SK-N-SH (cell line): ENCODE measurements around the gene PAQR6. TPM values are rescaled to one million over a fixed set of nuclear protein-coding genes. Genes with fewer than 3 reads are reported as not detected.

Experiments used
- CTCF ChIA-PET: fragments of 300-600, 350-600 bp; formaldehyde crosslinking; extraction: SDS; loops from one replicate; lab custom pipeline; 2021; lab: Yijun Ruan, JAX
- POLR2A ChIA-PET: fragments of 350-600 bp; sonication (Branson Sonifier 250); formaldehyde crosslinking; extraction: SDS; loops from one replicate; lab custom pipeline; 2020; ENCODE audit warnings: antibody characterized with exemption, inconsistent platforms; lab: Yijun Ruan, JAX
- DNase-seq: peaks from one replicate; pipeline ENCODE4 v3.0.0; 2012
- H2AFZ ChIP-seq: fragments of 200-600 bp; sonication (generic); 2 replicates; pipeline ENCODE4 v1.8.1; 2016; ENCODE audit warnings: antibody characterized with exemption, mild to moderate bottlenecking, low read depth
- H3F3A ChIP-seq: fragments of 200-600 bp; sonication (generic); replicated peaks from 2 replicates; pipeline ENCODE3; 2016; ENCODE audit warnings: antibody characterized with exemption, mild to moderate bottlenecking; ENCODE audit not compliant: insufficient read depth
- H3K27ac ChIP-seq, 2 experiments: fragments of 200-500 bp in 1 of 2; fragments of 200-600 bp in 1 of 2; sonication (Bioruptor generic) in 1 of 2; sonication (generic), shearing (Covaris generic) in 1 of 2; 2 replicates each; pipeline versions ENCODE4 v1.5.1 to v1.6.1; 2014 to 2016; ENCODE audit warnings: low read depth in 2 of 2, inconsistent platforms in 1 of 2, low read length in 1 of 2, mild to moderate bottlenecking in 1 of 2, mixed read lengths in 1 of 2
- H3K27me3 ChIP-seq: fragments of 200-600 bp; sonication (generic), shearing (Covaris generic); 2 replicates; pipeline ENCODE4 v1.6.1; 2016; ENCODE audit warnings: mixed run types; ENCODE audit not compliant: insufficient read depth
- H3K36me3 ChIP-seq, 2 experiments: fragments of 200-500 bp in 1 of 2; fragments of 200-600 bp in 1 of 2; sonication (Bioruptor generic) in 1 of 2; sonication (generic) in 1 of 2; replicated peaks in 1 of 2; 2 replicates each; pipeline versions ENCODE3 to v1.5.1; 2014 to 2016; ENCODE audit warnings: low read length in 1 of 2, mild to moderate bottlenecking in 1 of 2; ENCODE audit not compliant: insufficient read depth in 2 of 2, control insufficient read depth in 1 of 2
- H3K4me1 ChIP-seq, 2 experiments: fragments of 200-500 bp in 1 of 2; fragments of 200-600 bp in 1 of 2; sonication (Bioruptor generic) in 1 of 2; sonication (generic), shearing (Covaris generic) in 1 of 2; 2 replicates each; pipeline versions ENCODE4 v1.5.1 to v1.6.1; 2014 to 2016; ENCODE audit warnings: low read depth in 1 of 2, low read length in 1 of 2, mixed run types in 1 of 2; ENCODE audit not compliant: insufficient read depth in 2 of 2, control insufficient read depth in 1 of 2
- H3K4me2 ChIP-seq: fragments of 200-600 bp; sonication (generic), shearing (Covaris generic); 2 replicates; pipeline ENCODE4 v1.6.1; 2017; ENCODE audit warnings: mixed run types
- H3K4me3 ChIP-seq, 2 experiments: fragments of 200-500 bp in 1 of 2; fragments of 200-600 bp in 1 of 2; sonication (Bioruptor generic) in 1 of 2; sonication (generic), shearing (Covaris generic) in 1 of 2; 2 replicates each; pipeline versions ENCODE4 v1.5.1 to v1.8.1; 2014 to 2016; ENCODE audit warnings: low read depth in 2 of 2, inconsistent platforms in 1 of 2, low read length in 1 of 2, mild to moderate bottlenecking in 1 of 2, mixed read lengths in 1 of 2, moderate library complexity in 1 of 2
- H3K79me2 ChIP-seq: fragments of 200-600 bp; sonication (generic); 2 replicates; pipeline ENCODE4 v1.8.1; 2017; ENCODE audit warnings: mild to moderate bottlenecking; ENCODE audit not compliant: insufficient read depth
- H3K9ac ChIP-seq: fragments of 200-600 bp; sonication (generic); 2 replicates; pipeline ENCODE4 v1.6.1; 2017; ENCODE audit warnings: mixed run types
- H3K9me2 ChIP-seq: fragments of 200-600 bp; sonication (generic); 2 replicates; pipeline ENCODE4 v1.6.1; 2017; ENCODE audit warnings: mixed run types
- H3K9me3 ChIP-seq: fragments of 200-600 bp; sonication (generic); 2 replicates; pipeline ENCODE4 v1.6.1; 2017; ENCODE audit warnings: mixed run types, mild to moderate bottlenecking, moderate library complexity
- H4K20me1 ChIP-seq: fragments of 200-600 bp; sonication (generic); 2 replicates; pipeline ENCODE4 v1.6.1; 2017; ENCODE audit warnings: mild to moderate bottlenecking, mixed run types; ENCODE audit not compliant: insufficient read depth
- CHD2 ChIP-seq: fragments of 150-350 bp; IDR thresholded peaks from 2 replicates; pipeline ENCODE4 v1.6.1; 2018; ENCODE audit warnings: low read length; ENCODE audit not compliant: partially characterized antibody
- FOSL2 ChIP-seq: IDR thresholded peaks from 2 replicates; pipeline ENCODE4 v1.4.0; 2012; ENCODE audit warnings: low read depth, mild to moderate bottlenecking, moderate library complexity, borderline replicate concordance
- GATA2 ChIP-seq: sonication (generic); formaldehyde crosslinking; IDR thresholded peaks from 2 replicates; pipeline ENCODE4 v1.5.0; 2020; ENCODE audit warnings: mild to moderate bottlenecking, missing genetic modification reagents
- IRF3 ChIP-seq: fragments of 150-350 bp; IDR thresholded peaks from 2 replicates; pipeline ENCODE4 v1.6.1; 2016; ENCODE audit warnings: mild to moderate bottlenecking, low read depth, low read length
- JUND ChIP-seq: IDR thresholded peaks from 2 replicates; pipeline ENCODE4 v1.4.0; 2012
- NFIC ChIP-seq: IDR thresholded peaks from 2 replicates; pipeline ENCODE4 v1.4.0; 2012; ENCODE audit warnings: borderline replicate concordance
- NRF1 ChIP-seq: IDR thresholded peaks from 2 replicates; pipeline ENCODE4 v1.6.1; 2012; ENCODE audit warnings: low read depth, mild to moderate bottlenecking, low read length
- PBX3 ChIP-seq: IDR thresholded peaks from 2 replicates; pipeline ENCODE4; 2012
- POLR2AphosphoS5 ChIP-seq: IDR thresholded peaks from 2 replicates; pipeline ENCODE4 v1.6.1; 2012; ENCODE audit warnings: low read depth, low read length
- REST ChIP-seq: IDR thresholded peaks from 2 replicates; pipeline ENCODE4 v1.6.1; 2012; ENCODE audit warnings: mild to moderate bottlenecking, low read depth, low read length, moderate library complexity
- SMC3 ChIP-seq: IDR thresholded peaks from 2 replicates; pipeline ENCODE4 v1.6.1; 2012; ENCODE audit warnings: low read depth, low read length, improper control_type of control experiment
- TCF12 ChIP-seq: IDR thresholded peaks from 2 replicates; pipeline ENCODE4 v1.4.0; 2012
- WGBS: methylation state at CpG from one replicate; pipeline ENCODE4 v1.1.6; 2017; ENCODE audit warnings: low lambda C conversion rate; 5-methylcytosine and 5-hydroxymethylcytosine counted together
- polyA plus RNA-seq, 3 experiments: library from polyadenylated mRNA; depleted of rRNA; stranded (reverse); fragments of >200 nt; gene quantifications; 2 replicates each; pipeline ENCODE4 v1.2.3, GENCODE V29; 2012
- TF ChIP-seq, protein P1 (sequence below): fragments of 150-350 bp; IDR thresholded peaks from 2 replicates; pipeline ENCODE4 v1.6.1; 2017; ENCODE audit warnings: antibody characterized with exemption, low read length, low read depth, borderline replicate concordance
- TF ChIP-seq, protein P2 (sequence below): IDR thresholded peaks from 2 replicates; pipeline ENCODE4 v1.4.0; 2012; ENCODE audit warnings: low read depth, borderline replicate concordance

PAQR6 gene
- polyA plus RNA-seq, 1 of the 3 experiments (the other 2 are of a cell fraction) = 2.4 TPM

GRCh38 chr1:156232201-156232894, 15.5 kb downstream of the PAQR6 start:
- Histone ChIP-seq H3K36me3 (peaks cover 3 to 11% of the 10 kb centered on the region in 2 experiments), H3K4me1 (peaks cover 0 to 11% of the 10 kb centered on the region in 2 experiments; a peak in 3 of 4 replicates), H3K4me2 (no peak overlapping the region), H3K4me3 (no peak overlapping the region), H3K9me2 (no peaks in the 10 kb centered on the region), H3K27me3 (no peaks in the 10 kb centered on the region), H2AFZ (no peak overlapping the region), H4K20me1 (no peaks in the 10 kb centered on the region), H3K9me3 (no peaks in the 10 kb centered on the region), H3K9ac (no peak overlapping the region), H3K27ac (peak overlapping the region in 1 of 2 experiments; percentile 82; a peak in 1 of 4 replicates), H3K79me2 (peaks cover 4% of the 10 kb centered on the region; the same call in 1 of the 2 replicates), H3F3A (peaks cover 15% of the 10 kb centered on the region)
- no peak for DNase-seq
- ChIA-PET POLR2A (interaction anchor here (0.6 to 1.1 kb wide), 2 partner anchors 9 to 14 kb away, joined by 3 to 5 read pairs; no protein-coding TSS in a partner anchor), CTCF (interaction anchor here (0.6 to 2.6 kb wide), 10 partner anchors 12 to 141 kb away, joined by 3 to 6 read pairs (median 3); partner anchors contain the start of gene PMF1)
- TF ChIP-seq CHD2 (no peak), JUND (no peak), GATA2 (CRISPR knock-in tag) (no peak), FOSL2 (no peak), IRF3 (no peak), POLR2AphosphoS5 (no peak), TCF12 (no peak), NFIC (no peak)
- TF ChIP-seq, protein P1, sequence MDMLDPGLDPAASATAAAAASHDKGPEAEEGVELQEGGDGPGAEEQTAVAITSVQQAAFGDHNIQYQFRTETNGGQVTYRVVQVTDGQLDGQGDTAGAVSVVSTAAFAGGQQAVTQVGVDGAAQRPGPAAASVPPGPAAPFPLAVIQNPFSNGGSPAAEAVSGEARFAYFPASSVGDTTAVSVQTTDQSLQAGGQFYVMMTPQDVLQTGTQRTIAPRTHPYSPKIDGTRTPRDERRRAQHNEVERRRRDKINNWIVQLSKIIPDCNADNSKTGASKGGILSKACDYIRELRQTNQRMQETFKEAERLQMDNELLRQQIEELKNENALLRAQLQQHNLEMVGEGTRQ = no peak
- TF ChIP-seq, protein P2, sequence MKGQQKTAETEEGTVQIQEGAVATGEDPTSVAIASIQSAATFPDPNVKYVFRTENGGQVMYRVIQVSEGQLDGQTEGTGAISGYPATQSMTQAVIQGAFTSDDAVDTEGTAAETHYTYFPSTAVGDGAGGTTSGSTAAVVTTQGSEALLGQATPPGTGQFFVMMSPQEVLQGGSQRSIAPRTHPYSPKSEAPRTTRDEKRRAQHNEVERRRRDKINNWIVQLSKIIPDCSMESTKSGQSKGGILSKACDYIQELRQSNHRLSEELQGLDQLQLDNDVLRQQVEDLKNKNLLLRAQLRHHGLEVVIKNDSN = no peak
- 95% methylated on average over 12 of the region's 12 CpGs for WGBS

DNA sequence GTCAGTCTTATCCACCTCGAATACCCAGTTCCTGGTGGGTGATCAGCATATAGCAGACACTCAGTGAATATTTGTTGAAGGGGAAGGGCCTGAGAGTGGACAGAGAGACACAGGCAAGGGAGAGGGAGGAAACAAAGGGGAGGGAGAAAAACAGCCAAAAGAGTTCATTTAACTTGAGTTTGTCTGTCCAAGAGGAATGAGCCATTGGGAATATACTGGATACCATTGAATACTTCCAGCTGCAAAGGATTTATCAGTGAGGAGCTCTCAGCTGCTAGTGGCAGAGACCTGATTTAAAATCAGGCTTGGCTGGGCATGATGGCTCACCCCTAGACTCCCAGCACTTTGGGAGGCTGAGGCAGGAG, 17.4 kb downstream of the PAQR6 start:
- H3K79me2 ChIP-seq = peaks cover 4% of the 10 kb centered on the region; the same call in 1 of the 2 replicates
- WGBS = 100% methylated on average over 1 of the region's 1 CpG
- no peaks in the 10 kb centered on the region for H3K9me2 ChIP-seq
- peaks cover 15% of the 10 kb centered on the region for H3F3A ChIP-seq
- H4K20me1 ChIP-seq = no peaks in the 10 kb centered on the region
- H3K9ac ChIP-seq = no peak overlapping the region
- H3K27me3 ChIP-seq = no peaks in the 10 kb centered on the region
- no peak for DNase-seq
- H3K9me3 ChIP-seq = no peaks in the 10 kb centered on the region
- no peak overlapping the region for H3K27ac ChIP-seq
- peaks cover 0 to 11% of the 10 kb centered on the region in 2 experiments for H3K36me3 ChIP-seq
- H3K4me1 ChIP-seq = peaks cover 0 to 11% of the 10 kb centered on the region in 2 experiments; a peak in 3 of 4 replicates
- POLR2A ChIA-PET = no interaction called here
- no peak overlapping the region for H3K4me2 ChIP-seq
- no peak overlapping the region for H3K4me3 ChIP-seq
- CTCF ChIA-PET = interaction anchor here (0.8 to 2.5 kb wide), 6 partner anchors 18 to 140 kb away, joined by 3 to 13 read pairs (median 5); partner anchors contain the start of gene PMF1
- no peak overlapping the region for H2AFZ ChIP-seq
- no peak for TF ChIP-seq SMC3
- no peak for TF ChIP-seq NRF1
- TF ChIP-seq, protein P2 = no peak
- TF ChIP-seq IRF3 = no peak
- no peak for TF ChIP-seq PBX3
- TF ChIP-seq REST = no peak
